Ovary (tissue), 9 donors: Measurements from ENCODE around the gene CGA. TPM values are rescaled to one million over a fixed set of nuclear protein-coding genes. Genes with fewer than 3 reads are reported as not detected.

Source experiments
- DNase-seq, 5 donors: peaks; one replicate each; pipeline ENCODE4 v3.0.0-alpha.2; 2019 to 2020
- H3K27ac ChIP-seq, 2 donors: fragments of 200-600 bp; one replicate each; pipeline versions ENCODE4 v1.5.1 to v1.8.0; 2019 to 2022
- H3K27me3 ChIP-seq: fragments of 200-600 bp; one replicate; pipeline ENCODE4 v1.8.0; 2022
- H3K36me3 ChIP-seq: fragments of 200-600 bp; sonication (generic); one replicate; pipeline ENCODE4 v1.5.1; 2019
- H3K4me1 ChIP-seq: one replicate; pipeline ENCODE4 v1.8.1; 2013; ENCODE audit warnings: mild to moderate bottlenecking, moderate library complexity; ENCODE audit not compliant: insufficient read depth
- H3K4me3 ChIP-seq: fragments of 200-600 bp; sonication (generic); one replicate; pipeline ENCODE4 v1.5.1; 2017
- H3K9me3 ChIP-seq, 2 donors: fragments of 200-600 bp in 1 of 2; sonication (generic) in 1 of 2; one replicate each; pipeline versions ENCODE4 v1.5.1 to v1.8.1; 2013 to 2019; ENCODE audit warnings: mild to moderate bottlenecking in 1 of 2, moderate library complexity in 1 of 2
- CTCF ChIP-seq, 3 donors: fragments of 450-650 bp in 2 of 3; fragments of 200-600 bp in 1 of 3; IDR thresholded peaks; one replicate each; pipeline versions ENCODE4 v1.5.1 to v1.8.0; 2016 to 2022; ENCODE audit warnings: antibody characterized with exemption in 3 of 3, mild to moderate bottlenecking in 1 of 3
- EP300 ChIP-seq: sonication (generic); formaldehyde crosslinking; IDR thresholded peaks from one replicate; pipeline ENCODE4 v1.6.1; 2017; ENCODE audit warnings: antibody characterized with exemption
- POLR2A ChIP-seq: fragments of 450-650 bp; IDR thresholded peaks from one replicate; pipeline ENCODE4 v1.6.1; 2017; ENCODE audit warnings: antibody characterized with exemption, mild to moderate bottlenecking, moderate library complexity
- WGBS, 3 donors: extraction: QIAGEN DNeasy Blood & Tissue Kit in 1 of 3; methylation state at CpG; one replicate each; pipeline versions ENCODE4 v1.1.5 to v1.1.7; 2013 to 2017; 5-methylcytosine and 5-hydroxymethylcytosine counted together
- intact Hi-C, 4 donors: fragments of 100-400 bp; cut with DNase I; formaldehyde crosslinking; loops; one replicate each; pipeline versions ENCODE4 v1.11.0 to v1.15.1; 2022 to 2023
- polyA plus RNA-seq, 2 donors: library from polyadenylated mRNA; stranded (reverse); fragments of 200-250 nt in 1 of 2; fragments of 350-450 nt in 1 of 2; fragmentation: Illumina TruSeq in 1 of 2; extraction: RNeasy Lipid Tissue Mini Kit (QIAGEN cat#74804) in 1 of 2; gene quantifications; one replicate each; pipeline ENCODE4 v1.2.3, GENCODE V29; 2013 to 2014
- total RNA-seq, 7 donors: library from RNA; depleted of rRNA in 2 of 7; stranded (reverse); fragments of >200 nt in 2 of 7; fragmentation: NEBNext Ultra II Directional in 3 of 7; extraction: Animal tissue kit (Norgen Biotek cat#: 25700) in 3 of 7; gene quantifications; one replicate each; pipeline versions ENCODE4 v1.1.0 to v1.2.4, GENCODE V29; 2016 to 2023
- donor health status: DM: no; HTN: no; CAD: no; lungs with moderate emphysema.
- donor health status: DM: no; HTN: no; CAD: no.
- donor health status: Bipolar disorder and iron deficiency.
- donor health status: DM: yes; HTN: yes; CAD: no.
- donor health status: DM: no; HTN: no; CAD: no.
- donor health status: DM: yes; HTN: yes; CAD: no.

Gene CGA
- total and polyA plus RNA-seq, 9 donors, result not detected

GRCh38 chr6:87049779-87050178 lies 45.1 kb downstream of the CGA start:
- WGBS, 3 donors, result 78 to 93% (median 80%) methylated on average over 1 of the region's 1 CpG
- H3K36me3 ChIP-seq, result no peaks in the 10 kb centered on the region
- no peak for DNase-seq
- no peak overlapping the region for H3K4me3 ChIP-seq
- intact Hi-C loops, result no loop called here
- no peaks in the 10 kb centered on the region for H3K9me3 ChIP-seq
- no peak overlapping the region for H3K27ac ChIP-seq
- H3K27me3 ChIP-seq, result no peaks in the 10 kb centered on the region
- no peaks in the 10 kb centered on the region for H3K4me1 ChIP-seq
- TF ChIP-seq EP300, result no peak
- TF ChIP-seq CTCF (IDR thresholded peaks at IDR 0.05), result no peak
- TF ChIP-seq POLR2A, result no peak

- no peaks in the 10 kb centered on the region for H3K4me1 ChIP-seq
- TF ChIP-seq EP300 (no peak), POLR2A (no peak), CTCF (IDR thresholded peaks at IDR 0.05) (no peak)
- no peaks in the 10 kb centered on the region for H3K9me3 ChIP-seq
- no peak overlapping the region for H3K4me3 ChIP-seq
- WGBS, 3 donors, result 60 to 82% (median 61%) methylated on average over 5 of the region's 5 CpGs
- no peak for DNase-seq
- H3K27ac ChIP-seq, result no peak overlapping the region
- no peaks in the 10 kb centered on the region for H3K36me3 ChIP-seq
- no peaks in the 10 kb centered on the region for H3K27me3 ChIP-seq
- intact Hi-C loops, result no loop called here
These were observed 49.3 kb downstream of the CGA start for GRCh38 chr6:87045521-87046075.

- WGBS, 3 donors, result 66 to 75% (median 74%) methylated on average over 4 of the region's 4 CpGs
- Histone ChIP-seq H3K9me3 (no peaks in the 10 kb centered on the region), H3K27ac (no peak overlapping the region), H3K27me3 (no peaks in the 10 kb centered on the region), H3K4me3 (no peak overlapping the region), H3K4me1 (no peaks in the 10 kb centered on the region), H3K36me3 (no peaks in the 10 kb centered on the region)
- DNase-seq, result no peak
- TF ChIP-seq POLR2A (no peak), CTCF (IDR thresholded peaks at IDR 0.05) (no peak), EP300 (no peak)
- intact Hi-C loops, result loop anchor here in 1 of 4 donors (2.0 kb wide), 1 partner anchor 30 kb away; no protein-coding TSS in a partner anchor
These were observed 54.2 kb downstream of the CGA start for GRCh38 chr6:87040729-87041128.

Other genes with a start within 250 kb of the CGA start
- gene HTR1E, start 157.6 kb downstream of the CGA start, total RNA-seq, result 1 to 10 TPM in 3 of 7 donors, under 1 TPM in 4; 0.60 to 4.4 (median 0.89) TPM
- 1 to 10 TPM; 1.1 to 4.1 TPM for gene HTR1E, start 157.6 kb downstream of the CGA start, polyA plus RNA-seq
- gene ZNF292, start 60.5 kb upstream of the CGA start, total RNA-seq, result 100 to 1,000 TPM in 1 of 7 donors, 10 to 100 TPM in 6; 37.6 to 158 (median 82.7) TPM
- 10 to 100 TPM in 1 of 2 donors, 1 to 10 TPM in 1; 8.5 to 13.5 TPM for gene ZNF292, start 60.5 kb upstream of the CGA start, polyA plus RNA-seq
- 10 to 100 TPM; 10.7 to 18.6 (median 12.6) TPM for gene SMIM8, start 227.5 kb upstream of the CGA start, total RNA-seq
- 1 to 10 TPM; 5.9 to 9.7 TPM for gene SMIM8, start 227.5 kb upstream of the CGA start, polyA plus RNA-seq
- gene GJB7, start 234.2 kb upstream of the CGA start, total RNA-seq, result 1 to 10 TPM in 1 of 7 donors, under 1 TPM in 2, not detected in 4; 0.24 to 2.0 (median 0.41) TPM
- not detected for gene GJB7, start 234.2 kb upstream of the CGA start, polyA plus RNA-seq
- gene C6orf163, start 249.7 kb upstream of the CGA start, total RNA-seq, result 1 to 10 TPM; 1.7 to 4.1 (median 3.6) TPM
- 1 to 10 TPM; 1.3 to 1.6 TPM for gene C6orf163, start 249.7 kb upstream of the CGA start, polyA plus RNA-seq